DND-41 (cell line): Measurements from ENCODE around the gene LDB2.

Experiments used
- EZH2 ChIP-seq: IDR thresholded peaks from 3 replicates; pipeline ENCODE4 v1.6.1; 2012; ENCODE audit warnings: borderline replicate concordance, low read depth, mild to moderate bottlenecking, moderate library complexity, low read length, inconsistent platforms; ENCODE audit not compliant: severe bottlenecking
- TF ChIP-seq, protein P1 (sequence below): IDR thresholded peaks from 2 replicates; pipeline ENCODE4 v1.5.1; 2012; ENCODE audit warnings: borderline replicate concordance, low read length, moderate library complexity, mild to moderate bottlenecking; ENCODE audit not compliant: poor library complexity, severe bottlenecking; ENCODE audit errors: extremely low read depth

DNA sequence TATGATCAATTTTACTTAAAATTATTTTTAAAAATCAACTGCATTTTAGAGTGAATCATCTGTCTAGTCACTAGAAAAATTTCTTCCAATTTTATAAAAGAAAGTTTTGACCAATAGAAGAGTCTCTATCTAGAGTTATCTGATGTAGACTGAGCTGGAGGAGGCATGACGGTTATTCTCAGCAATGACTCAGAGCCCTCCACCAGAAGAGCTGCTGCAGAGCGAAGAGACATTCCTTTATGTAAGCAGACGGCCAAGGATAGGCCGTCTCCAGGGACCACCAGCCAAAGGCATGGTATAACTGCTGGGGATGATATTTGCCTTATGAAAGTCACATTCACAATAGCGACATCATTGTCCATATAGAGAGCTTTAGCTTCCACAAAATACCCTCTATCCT, 23.0 kb downstream of the LDB2 start:
- TF ChIP-seq EZH2 = no peak
- TF ChIP-seq, protein P1, sequence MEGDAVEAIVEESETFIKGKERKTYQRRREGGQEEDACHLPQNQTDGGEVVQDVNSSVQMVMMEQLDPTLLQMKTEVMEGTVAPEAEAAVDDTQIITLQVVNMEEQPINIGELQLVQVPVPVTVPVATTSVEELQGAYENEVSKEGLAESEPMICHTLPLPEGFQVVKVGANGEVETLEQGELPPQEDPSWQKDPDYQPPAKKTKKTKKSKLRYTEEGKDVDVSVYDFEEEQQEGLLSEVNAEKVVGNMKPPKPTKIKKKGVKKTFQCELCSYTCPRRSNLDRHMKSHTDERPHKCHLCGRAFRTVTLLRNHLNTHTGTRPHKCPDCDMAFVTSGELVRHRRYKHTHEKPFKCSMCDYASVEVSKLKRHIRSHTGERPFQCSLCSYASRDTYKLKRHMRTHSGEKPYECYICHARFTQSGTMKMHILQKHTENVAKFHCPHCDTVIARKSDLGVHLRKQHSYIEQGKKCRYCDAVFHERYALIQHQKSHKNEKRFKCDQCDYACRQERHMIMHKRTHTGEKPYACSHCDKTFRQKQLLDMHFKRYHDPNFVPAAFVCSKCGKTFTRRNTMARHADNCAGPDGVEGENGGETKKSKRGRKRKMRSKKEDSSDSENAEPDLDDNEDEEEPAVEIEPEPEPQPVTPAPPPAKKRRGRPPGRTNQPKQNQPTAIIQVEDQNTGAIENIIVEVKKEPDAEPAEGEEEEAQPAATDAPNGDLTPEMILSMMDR = no peak
